OCI-LY1 (cell line): ENCODE data around the gene C21orf91.

Source experiments
- EZH2 ChIP-seq: fragments of 200-600 bp; sonication (generic), shearing (Covaris generic); IDR thresholded peaks from 2 replicates; pipeline ENCODE4 v1.8.0; 2017; ENCODE audit warnings: borderline replicate concordance, mixed run types, mild to moderate bottlenecking, antibody characterized with exemption, low read length, moderate library complexity, mixed read lengths
- TF ChIP-seq, protein P1 (sequence below): fragments of 200-600 bp; sonication (generic), shearing (Covaris generic); IDR thresholded peaks from 2 replicates; pipeline ENCODE4 v1.5.1; 2017; ENCODE audit warnings: mild to moderate bottlenecking, antibody characterized with exemption, low read length, moderate library complexity, mixed read lengths

DNA sequence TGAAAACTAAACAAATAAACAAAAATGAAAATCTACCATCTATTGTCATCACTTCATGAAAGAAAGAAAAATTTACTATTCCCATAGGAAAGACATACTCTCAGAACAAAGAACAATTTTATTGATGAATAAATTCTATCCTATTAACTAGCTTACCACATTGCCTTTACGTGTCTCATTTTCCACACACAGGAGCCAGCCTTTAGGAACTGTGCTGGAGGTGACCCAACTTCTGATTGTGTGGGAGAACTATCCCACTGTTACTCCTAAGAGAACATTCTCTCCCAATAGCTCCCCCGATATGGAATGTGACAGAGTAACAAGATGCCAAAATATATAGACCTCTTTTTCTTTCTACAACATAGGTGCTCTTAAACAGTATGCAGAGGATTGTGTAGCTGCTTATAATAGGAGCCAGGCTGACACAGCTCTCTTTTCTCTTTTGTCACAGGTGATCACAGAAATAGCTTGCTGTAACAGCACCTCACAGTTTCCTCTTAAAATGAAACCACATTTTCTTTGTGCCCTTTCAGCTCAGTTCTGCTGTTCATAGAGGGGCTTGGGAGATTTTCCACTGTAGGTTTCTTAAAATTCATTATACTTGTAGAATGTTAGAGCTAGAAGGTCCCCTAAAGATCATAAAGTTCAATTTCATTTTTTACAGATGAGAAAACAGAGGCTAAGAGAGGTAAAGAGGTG lies 35.5 kb downstream of the C21orf91 start:
- TF ChIP-seq, protein P1, sequence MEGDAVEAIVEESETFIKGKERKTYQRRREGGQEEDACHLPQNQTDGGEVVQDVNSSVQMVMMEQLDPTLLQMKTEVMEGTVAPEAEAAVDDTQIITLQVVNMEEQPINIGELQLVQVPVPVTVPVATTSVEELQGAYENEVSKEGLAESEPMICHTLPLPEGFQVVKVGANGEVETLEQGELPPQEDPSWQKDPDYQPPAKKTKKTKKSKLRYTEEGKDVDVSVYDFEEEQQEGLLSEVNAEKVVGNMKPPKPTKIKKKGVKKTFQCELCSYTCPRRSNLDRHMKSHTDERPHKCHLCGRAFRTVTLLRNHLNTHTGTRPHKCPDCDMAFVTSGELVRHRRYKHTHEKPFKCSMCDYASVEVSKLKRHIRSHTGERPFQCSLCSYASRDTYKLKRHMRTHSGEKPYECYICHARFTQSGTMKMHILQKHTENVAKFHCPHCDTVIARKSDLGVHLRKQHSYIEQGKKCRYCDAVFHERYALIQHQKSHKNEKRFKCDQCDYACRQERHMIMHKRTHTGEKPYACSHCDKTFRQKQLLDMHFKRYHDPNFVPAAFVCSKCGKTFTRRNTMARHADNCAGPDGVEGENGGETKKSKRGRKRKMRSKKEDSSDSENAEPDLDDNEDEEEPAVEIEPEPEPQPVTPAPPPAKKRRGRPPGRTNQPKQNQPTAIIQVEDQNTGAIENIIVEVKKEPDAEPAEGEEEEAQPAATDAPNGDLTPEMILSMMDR = no peak
- TF ChIP-seq EZH2 = no peak
